HG02973 (cell line): Measurements from ENCODE around the gene NOCT.
"Not testable (repeated sequence)": the region's sequence is repeated elsewhere in the genome, so short reads cannot be mapped to it uniquely, and the experiment has no call there.

ENCODE experiments used
- ATAC-seq: cut with Tn5 transposase; IDR thresholded peaks from one replicate; pipeline ENCODE4 v1.9.1; 2021; ENCODE audit warnings: moderate library complexity; ENCODE audit not compliant: unreplicated experiment

NOCT gene

GRCh38 chr4:139008278-139008677 is 7.3 kb upstream of the NOCT start:
- not testable (repeated sequence) for ATAC-seq

- no peak for ATAC-seq
Observed at GRCh38 chr4:139009702-139010101, 5.9 kb upstream of the NOCT start.

- no peak for ATAC-seq
Observed at GRCh38 chr4:139011225-139011950, 4.2 kb upstream of the NOCT start.

DNA sequence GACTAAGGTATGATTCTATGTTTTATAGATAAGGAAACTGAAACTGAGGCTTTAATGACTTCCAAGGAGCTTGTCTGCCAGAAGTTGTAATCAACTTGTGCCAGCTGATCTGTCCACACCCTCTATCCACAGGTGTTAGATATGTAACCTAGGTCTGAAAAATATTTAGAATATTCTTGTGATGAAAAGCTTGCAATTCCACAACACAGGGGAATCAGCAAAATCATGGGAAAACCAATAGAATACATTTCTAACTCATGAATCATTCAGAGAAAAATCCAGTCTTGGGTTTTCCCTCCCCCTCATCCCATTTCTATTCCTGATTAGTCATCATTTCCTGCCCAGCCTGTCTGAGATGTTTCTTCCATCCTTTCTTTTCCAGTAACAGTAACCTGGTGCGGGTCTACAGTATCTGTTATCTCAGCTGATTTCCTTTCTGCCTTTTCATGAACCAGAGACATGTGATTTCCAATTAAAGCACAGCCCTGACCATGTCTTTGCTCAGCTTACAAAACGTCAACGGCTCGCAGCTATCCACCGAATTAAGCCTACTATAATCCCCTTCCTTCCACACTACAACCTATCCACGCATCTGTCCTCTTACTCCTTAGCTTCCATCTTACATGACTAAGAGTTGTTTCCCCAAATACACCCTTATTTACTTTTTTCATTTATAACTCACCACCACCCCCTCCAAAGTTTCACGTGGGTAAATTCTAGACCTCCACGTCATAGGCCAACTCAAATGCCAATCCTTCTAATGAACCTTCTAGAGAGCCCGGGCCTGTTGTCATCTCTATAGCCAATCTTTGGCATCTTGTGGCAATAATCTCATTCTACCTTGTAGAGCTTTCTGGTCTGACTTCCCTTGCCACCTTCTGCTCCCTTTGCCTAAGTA is 961 bp upstream of the NOCT start:
- peak; percentile 19 for ATAC-seq

- ATAC-seq = peak; percentile 34
Observed at GRCh38 chr4:139015948-139016471, 429 bp downstream of the NOCT start.

GRCh38 chr4:139017861-139018260 is 2.3 kb downstream of the NOCT start:
- no peak for ATAC-seq

GRCh38 chr4:139018501-139018900 is 2.9 kb downstream of the NOCT start:
- ATAC-seq = no peak

- no peak for ATAC-seq
Observed at GRCh38 chr4:139018971-139019758, 3.6 kb downstream of the NOCT start.

- ATAC-seq = no peak
Observed at GRCh38 chr4:139020384-139020783, 4.8 kb downstream of the NOCT start.

DNA sequence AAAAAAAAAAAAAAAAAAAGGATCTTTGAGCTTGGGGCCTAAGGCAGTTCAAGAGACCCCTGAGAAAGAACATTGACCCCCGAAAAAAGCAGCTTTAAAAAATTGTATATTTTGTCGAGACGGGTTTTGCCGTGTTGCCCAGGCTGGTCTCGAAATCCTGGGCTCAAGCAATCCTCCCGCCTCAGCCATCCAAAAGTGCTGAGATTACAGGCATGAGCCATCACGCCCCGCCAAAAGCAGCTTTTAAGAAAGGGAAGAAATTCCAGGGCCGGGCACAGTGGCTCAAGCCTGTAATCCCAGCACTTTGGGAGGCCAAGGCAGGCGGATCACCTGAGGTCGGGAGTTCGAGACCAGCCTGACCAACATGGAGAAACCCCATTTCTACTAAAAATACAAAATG is 5.5 kb downstream of the NOCT start:
- not testable (repeated sequence) for ATAC-seq

DNA sequence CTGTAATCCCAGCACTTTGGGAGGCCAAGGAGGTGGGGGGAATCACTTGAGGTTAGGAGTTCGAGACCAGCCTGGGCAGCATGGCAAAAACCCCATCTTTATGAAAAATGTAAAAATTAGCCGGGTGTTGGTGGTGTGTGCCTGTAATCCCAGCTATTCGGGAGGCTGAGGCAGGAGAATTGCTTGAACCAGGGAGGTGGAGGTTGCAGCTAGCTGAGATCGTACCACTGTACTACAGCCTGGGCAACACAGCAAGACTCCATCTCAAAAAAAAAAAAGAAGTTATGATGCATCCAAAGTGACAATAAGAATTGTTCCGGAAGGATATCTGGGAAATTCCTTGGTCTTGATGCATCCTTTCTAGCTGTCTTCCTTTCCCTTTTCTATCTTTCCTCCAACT is 7.3 kb downstream of the NOCT start:
- ATAC-seq = no peak

DNA sequence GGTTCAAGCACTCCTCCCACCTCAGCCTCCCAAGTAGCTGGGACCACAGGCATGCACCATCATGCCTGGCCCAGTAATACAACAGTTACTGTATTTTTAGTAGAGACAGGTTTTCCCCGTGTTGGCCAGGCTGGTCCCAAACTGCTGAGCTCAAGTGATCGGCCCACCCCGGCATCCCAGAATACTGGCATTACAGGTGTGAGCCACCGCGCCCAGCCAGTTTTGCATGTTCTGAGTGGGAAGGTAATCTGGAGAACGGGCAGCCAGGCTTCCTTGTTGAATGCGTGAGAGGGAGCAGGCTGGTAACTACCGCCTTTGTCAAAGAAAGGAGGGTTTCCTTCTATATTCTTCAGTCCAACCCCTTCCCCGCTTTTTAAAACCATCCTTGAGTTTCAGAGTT is 9.1 kb downstream of the NOCT start:
- no peak for ATAC-seq

GRCh38 chr4:139025841-139026240 is 10.3 kb downstream of the NOCT start:
- ATAC-seq = no peak

DNA sequence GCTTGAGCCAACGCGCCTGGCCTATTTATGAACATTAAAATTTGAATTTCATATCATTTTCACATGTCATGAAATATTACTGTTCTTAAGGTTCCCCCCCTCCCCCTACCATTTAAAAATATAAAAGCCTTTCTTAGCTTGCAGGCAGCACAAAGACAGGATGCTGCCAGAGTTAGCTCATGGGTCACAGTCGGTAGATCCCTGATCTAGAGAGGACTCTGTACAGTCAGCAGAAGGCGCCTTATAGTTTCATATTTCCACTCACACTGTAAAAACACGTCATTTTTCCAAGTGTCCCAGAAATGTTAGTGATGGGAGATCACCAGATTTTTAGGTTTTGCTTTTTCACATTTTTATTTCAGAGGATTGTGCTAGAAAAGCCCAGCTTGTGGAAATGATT is 12.2 kb downstream of the NOCT start:
- ATAC-seq = no peak

DNA sequence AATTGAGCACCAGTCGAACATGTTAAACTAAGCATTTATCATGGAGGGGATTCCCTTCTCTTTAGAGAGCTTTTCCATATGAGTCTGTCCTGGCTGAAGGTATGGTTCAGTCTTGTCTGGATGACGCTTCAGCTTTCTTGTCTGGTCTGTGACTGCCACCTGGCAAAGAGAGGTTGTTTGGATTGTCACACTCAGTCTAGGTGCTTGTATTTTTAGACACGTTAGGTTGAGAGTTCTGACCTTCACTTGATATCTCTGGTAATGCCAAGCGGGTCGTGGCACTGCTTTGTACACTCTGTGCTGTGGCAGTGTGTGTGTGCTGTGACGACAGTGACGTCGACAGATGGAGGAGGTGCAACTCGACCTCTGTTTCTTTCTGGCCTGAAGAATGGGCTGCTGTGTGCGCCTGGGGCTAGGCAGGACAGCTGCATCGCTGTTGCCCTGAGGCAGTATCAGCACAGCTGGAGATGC is 12.6 kb downstream of the NOCT start:
- no peak for ATAC-seq

DNA sequence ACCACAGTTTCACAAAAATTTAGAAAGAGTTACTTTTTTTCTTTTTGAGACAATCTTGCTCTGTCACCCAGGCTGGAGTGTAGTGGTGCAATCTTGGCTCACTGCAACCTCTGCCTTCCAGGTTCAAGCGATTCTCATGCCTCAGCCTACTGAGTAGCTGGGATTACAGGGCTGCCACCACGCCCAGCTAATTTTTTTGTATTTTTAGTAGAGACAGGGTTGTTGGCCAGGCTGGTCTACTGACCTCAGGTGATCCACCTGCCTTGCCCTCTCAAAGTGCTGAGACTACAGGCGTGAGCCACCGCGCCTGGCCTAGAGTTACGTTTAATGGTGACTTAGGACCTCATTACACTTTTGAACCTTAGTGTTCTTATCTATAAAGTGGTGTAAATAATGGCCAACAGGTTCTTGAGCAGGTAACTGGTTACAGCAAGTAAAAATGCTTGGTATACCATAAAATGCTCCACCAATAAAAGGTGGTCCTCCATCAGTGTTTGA is 14.3 kb downstream of the NOCT start:
- not testable (repeated sequence) for ATAC-seq

GRCh38 chr4:139030614-139031235 is 15.1 kb downstream of the NOCT start:
- ATAC-seq = peak; percentile 70

DNA sequence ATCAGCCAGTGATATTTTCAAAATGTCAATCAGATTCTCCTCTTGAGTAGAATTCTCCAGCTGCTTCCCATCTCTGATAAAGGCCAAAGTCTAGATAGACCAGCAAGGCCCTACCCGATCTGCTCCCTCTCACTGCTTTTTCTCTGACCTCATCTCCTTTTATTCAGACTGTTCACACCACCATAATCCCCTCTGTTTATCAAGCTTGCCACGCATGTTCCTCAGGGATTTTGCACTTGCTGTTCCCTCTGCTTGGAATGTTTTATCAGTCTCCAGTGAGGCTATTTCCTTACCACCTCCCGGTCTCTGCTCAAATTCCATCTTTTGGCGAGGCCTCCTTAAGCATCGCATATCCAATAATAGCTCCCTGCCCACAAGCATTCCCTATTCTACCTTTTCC is 20.1 kb downstream of the NOCT start:
- ATAC-seq = no peak

GRCh38 chr4:139036885-139037284 is 21.3 kb downstream of the NOCT start:
- ATAC-seq = no peak

DNA sequence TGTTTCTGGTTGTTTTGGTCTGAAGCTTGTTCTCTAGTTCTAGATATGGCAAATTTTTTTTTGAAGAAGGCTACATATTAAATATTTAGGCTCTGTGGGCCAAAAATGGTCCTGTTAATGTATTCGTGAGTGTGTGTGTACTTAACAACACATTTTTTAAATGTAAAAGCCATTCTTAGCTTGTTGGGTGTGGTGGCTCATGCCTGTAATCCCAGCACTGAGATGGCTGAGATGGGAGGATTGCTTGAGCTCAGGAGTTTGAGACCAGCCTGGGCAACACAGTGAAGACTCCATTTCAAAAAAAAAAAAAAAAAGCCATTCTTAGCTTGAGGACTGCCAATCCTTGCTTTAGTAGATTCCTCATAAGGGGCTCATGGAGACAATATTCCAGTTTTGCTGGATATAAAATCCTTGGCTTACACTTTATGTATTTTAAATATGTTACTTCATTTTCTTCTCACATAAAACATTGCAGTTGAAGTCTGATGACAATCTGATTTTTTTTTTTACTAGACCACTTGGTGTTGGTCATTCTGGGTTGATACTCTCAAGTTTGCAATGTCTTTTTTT is 23.4 kb downstream of the NOCT start:
- ATAC-seq = no peak
